ENCODE results near the gene ATF4. TPM values are rescaled to one million over a fixed set of nuclear protein-coding genes. Genes with fewer than 3 reads are reported as not detected.
"Not testable (repeated sequence)": the region's sequence is repeated elsewhere in the genome, so short reads cannot be mapped to it uniquely, and the experiment has no call there.

ATF4 gene
- total RNA-seq, 1 experiment from 2014 or later = 717 TPM

DNA sequence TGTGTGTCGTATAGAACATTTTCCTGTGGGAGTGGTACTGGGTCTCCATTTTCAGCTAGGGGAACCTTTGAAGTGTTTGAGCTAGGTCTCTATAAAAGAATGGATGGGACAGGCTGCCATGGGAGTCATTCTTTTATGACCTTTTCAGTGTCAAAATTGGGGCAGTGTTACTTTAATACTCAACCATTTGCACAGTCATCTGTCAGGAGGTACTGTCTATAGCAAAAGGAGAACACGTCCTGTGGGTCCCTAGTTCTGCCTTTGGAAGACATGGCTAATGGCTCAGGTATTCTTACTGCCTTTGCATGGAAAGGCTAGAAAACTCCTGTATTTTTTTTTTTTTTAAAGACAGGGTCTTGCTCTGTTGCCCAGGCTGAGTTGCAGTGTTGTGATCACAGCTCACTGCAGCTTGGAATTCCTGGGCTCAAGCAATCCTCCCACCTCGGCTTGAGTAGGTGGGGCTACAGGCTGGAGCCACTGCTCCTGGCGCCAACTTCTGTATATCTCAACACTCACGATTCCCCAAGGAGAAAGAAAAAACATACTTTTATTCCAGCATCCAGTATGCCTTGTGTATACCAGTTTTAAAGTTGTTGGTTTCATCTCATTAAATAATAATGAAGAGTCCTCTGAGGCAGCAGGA, 2.1 kb upstream of the ATF4 start:
- CTCF ChIA-PET = interaction anchor here (0.6 to 3.7 kb wide), 5 partner anchors 12 to 815 kb away, joined by 3 to 19 read pairs (median 3); no protein-coding TSS in a partner anchor
- intact Hi-C loops (cut with micrococcal nuclease) = no loop called here

DNA sequence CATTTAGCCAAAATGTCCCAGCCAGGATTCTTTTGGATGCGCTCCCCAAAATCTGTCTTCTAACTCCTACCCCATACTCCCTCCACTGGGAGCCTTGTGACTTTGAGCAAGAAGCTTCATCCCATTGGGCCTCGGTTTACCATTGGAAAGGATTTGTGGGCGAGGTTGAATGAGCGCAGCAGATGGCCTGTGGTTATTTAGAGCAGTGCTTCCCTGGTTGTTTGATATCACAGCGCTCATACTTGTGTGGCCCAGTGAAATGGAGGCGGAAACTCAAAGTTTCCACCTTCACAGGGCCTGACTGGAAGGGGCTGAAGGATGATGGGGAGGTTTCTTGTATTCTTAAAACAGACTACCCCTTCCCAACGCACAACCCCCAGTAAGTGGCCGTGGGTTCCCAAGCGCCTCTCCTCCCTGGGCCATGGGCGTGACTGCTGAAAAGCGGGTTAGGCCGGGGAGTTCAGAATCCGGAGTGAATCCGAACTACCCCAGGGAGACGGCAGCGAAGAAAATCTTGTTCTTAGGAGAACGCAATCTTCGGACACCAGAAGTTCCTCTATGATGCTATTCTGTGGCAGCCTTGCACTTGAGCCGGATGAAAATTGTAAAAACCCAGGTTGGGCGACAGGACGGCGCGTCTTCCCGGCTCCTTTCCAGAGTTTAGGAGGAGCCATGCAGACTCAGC, 1.2 kb upstream of the ATF4 start:
- H3K9me3 Mint-ChIP-seq (ENCODE audit: unreplicated experiment) = no peaks in the 10 kb centered on the region
- H3K36me3 Mint-ChIP-seq (ENCODE audit: insufficient read depth, unreplicated experiment) = peaks cover 79% of the 10 kb centered on the region
- H3K4me1 Mint-ChIP-seq (ENCODE audit: insufficient read depth, unreplicated experiment) = peaks cover 17% of the 10 kb centered on the region
- intact Hi-C loops (cut with micrococcal nuclease) = no loop called here
- H3K27me3 Mint-ChIP-seq (ENCODE audit: insufficient read depth, unreplicated experiment) = no peaks in the 10 kb centered on the region
- no peak for DNase-seq (ENCODE audit: unreplicated experiment)
- H3K4me3 Mint-ChIP-seq (ENCODE audit: unreplicated experiment) = peak overlapping the region; percentile 93
- TSS peak; percentile 82 for BruUV-seq (replicated peaks)
- POLR2A ChIA-PET = interaction anchor here (0.6 to 6.1 kb wide), 36 partner anchors 8 to 1104 kb away, joined by 3 to 102 read pairs (median 6); partner anchors contain the start of genes ADSL, CBX6, MIEF1 and RPL3
- H3K27ac Mint-ChIP-seq (ENCODE audit: low read depth, unreplicated experiment) = peak overlapping the region; percentile 100
- TF ChIP-seq, protein P1, sequence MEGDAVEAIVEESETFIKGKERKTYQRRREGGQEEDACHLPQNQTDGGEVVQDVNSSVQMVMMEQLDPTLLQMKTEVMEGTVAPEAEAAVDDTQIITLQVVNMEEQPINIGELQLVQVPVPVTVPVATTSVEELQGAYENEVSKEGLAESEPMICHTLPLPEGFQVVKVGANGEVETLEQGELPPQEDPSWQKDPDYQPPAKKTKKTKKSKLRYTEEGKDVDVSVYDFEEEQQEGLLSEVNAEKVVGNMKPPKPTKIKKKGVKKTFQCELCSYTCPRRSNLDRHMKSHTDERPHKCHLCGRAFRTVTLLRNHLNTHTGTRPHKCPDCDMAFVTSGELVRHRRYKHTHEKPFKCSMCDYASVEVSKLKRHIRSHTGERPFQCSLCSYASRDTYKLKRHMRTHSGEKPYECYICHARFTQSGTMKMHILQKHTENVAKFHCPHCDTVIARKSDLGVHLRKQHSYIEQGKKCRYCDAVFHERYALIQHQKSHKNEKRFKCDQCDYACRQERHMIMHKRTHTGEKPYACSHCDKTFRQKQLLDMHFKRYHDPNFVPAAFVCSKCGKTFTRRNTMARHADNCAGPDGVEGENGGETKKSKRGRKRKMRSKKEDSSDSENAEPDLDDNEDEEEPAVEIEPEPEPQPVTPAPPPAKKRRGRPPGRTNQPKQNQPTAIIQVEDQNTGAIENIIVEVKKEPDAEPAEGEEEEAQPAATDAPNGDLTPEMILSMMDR (IDR thresholded peaks at IDR 0.05; ENCODE audit: unreplicated experiment) = no peak
- CTCF ChIA-PET = interaction anchor here (0.5 to 3.7 kb wide), 4 partner anchors 11 to 825 kb away, joined by 3 to 19 read pairs (median 4); no protein-coding TSS in a partner anchor

More for the DNA sequence above, 2.1 kb upstream of the ATF4 start:
- TF ChIP-seq, protein P1 (IDR thresholded peaks at IDR 0.05; ENCODE audit: unreplicated experiment) = no peak
- no peak for DNase-seq (ENCODE audit: unreplicated experiment)
- BruUV-seq (replicated peaks) = no TSS peak
- H3K36me3 Mint-ChIP-seq (ENCODE audit: insufficient read depth, unreplicated experiment) = peaks cover 79% of the 10 kb centered on the region
- H3K27ac Mint-ChIP-seq (ENCODE audit: low read depth, unreplicated experiment) = peak overlapping the region; percentile 100
- peak overlapping the region; percentile 93 for H3K4me3 Mint-ChIP-seq (ENCODE audit: unreplicated experiment)
- peaks cover 14% of the 10 kb centered on the region for H3K4me1 Mint-ChIP-seq (ENCODE audit: insufficient read depth, unreplicated experiment)
- H3K9me3 Mint-ChIP-seq (ENCODE audit: unreplicated experiment) = no peaks in the 10 kb centered on the region
- no peaks in the 10 kb centered on the region for H3K27me3 Mint-ChIP-seq (ENCODE audit: insufficient read depth, unreplicated experiment)
- POLR2A ChIA-PET = interaction anchor here (0.6 to 3.8 kb wide), 9 partner anchors 11 to 829 kb away, joined by 3 to 45 read pairs (median 4); partner anchors contain the start of genes MIEF1 and RPL3

DNA sequence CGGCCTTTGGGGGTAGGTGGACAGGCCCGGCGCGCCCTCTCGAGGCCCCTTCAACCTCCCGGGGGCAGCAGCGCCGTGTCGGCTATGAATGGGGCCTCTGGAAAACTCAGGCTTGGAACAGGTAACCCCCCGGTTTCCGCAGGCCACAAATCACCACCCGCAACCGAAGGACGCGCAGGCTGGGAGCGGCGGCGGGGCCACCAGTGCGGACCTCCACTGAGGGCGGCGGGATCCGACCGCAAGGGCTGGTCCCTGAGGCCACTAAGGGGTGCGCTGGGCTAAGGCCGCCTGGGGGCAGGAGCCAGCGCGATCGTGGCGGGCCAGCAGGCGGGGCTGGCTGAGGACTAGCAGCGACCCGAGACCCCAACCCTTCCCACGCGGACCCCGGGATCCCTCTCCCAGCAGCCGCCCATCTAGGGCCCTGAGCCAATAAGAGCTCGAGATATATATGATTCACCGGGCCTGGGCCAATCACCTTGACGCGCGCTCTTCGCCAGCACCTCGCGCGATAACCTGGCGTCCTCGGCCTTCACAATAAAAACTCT, 609 bp upstream of the ATF4 start:
- ChIA-PET POLR2A (interaction anchor here (0.5 to 6.1 kb wide), 45 partner anchors 8 to 1739 kb away, joined by 3 to 102 read pairs (median 5); partner anchors contain the start of genes ADSL, CBX6, MIEF1 and RPL3), CTCF (interaction anchor here (0.5 to 1.4 kb wide), 4 partner anchors 9 to 824 kb away, joined by 3 to 9 read pairs (median 4); no protein-coding TSS in a partner anchor)
- H3K4me3 Mint-ChIP-seq (ENCODE audit: unreplicated experiment) = peak overlapping the region; percentile 93
- no TSS peak for BruUV-seq (replicated peaks)
- no peaks in the 10 kb centered on the region for H3K27me3 Mint-ChIP-seq (ENCODE audit: insufficient read depth, unreplicated experiment)
- peak overlapping the region; percentile 100 for H3K27ac Mint-ChIP-seq (ENCODE audit: low read depth, unreplicated experiment)
- H3K36me3 Mint-ChIP-seq (ENCODE audit: insufficient read depth, unreplicated experiment) = peaks cover 79% of the 10 kb centered on the region
- TF ChIP-seq, protein P1 (IDR thresholded peaks at IDR 0.05; ENCODE audit: unreplicated experiment) = peak; percentile 22
- no peaks in the 10 kb centered on the region for H3K9me3 Mint-ChIP-seq (ENCODE audit: unreplicated experiment)
- peaks cover 21% of the 10 kb centered on the region for H3K4me1 Mint-ChIP-seq (ENCODE audit: insufficient read depth, unreplicated experiment)
- intact Hi-C loops (cut with micrococcal nuclease) = loop anchor here (2.0 to 10.0 kb wide), 3 partner anchors 17 to 345 kb away; partner anchors contain the start of genes MIEF1 and RPL3
- DNase-seq (ENCODE audit: unreplicated experiment) = peak; percentile 98

DNA sequence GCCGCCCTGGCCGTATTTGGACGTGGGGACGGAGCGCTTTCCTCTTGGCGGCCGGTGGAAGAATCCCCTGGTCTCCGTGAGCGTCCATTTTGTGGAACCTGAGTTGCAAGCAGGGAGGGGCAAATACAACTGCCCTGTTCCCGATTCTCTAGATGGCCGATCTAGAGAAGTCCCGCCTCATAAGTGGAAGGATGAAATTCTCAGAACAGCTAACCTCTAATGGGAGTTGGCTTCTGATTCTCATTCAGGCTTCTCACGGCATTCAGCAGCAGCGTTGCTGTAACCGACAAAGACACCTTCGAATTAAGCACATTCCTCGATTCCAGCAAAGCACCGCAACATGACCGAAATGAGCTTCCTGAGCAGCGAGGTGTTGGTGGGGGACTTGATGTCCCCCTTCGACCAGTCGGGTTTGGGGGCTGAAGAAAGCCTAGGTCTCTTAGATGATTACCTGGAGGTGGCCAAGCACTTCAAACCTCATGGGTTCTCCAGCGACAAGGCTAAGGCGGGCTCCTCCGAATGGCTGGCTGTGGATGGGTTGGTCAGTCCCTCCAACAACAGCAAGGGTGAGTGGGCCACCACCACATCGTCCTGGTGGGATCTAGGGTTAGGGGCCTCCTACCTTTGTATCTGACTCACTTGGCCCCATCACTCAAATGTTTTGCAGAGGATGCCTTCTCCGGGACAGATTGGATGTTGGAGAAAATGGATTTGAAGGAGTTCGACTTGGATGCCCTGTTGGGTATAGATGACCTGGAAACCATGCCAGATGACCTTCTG, 934 bp downstream of the ATF4 start:
- Mint-ChIP-seq H3K36me3 (ENCODE audit: insufficient read depth, unreplicated experiment) (peaks cover 77% of the 10 kb centered on the region), H3K27ac (ENCODE audit: low read depth, unreplicated experiment) (peak overlapping the region; percentile 100), H3K4me1 (ENCODE audit: insufficient read depth, unreplicated experiment) (peaks cover 27% of the 10 kb centered on the region), H3K4me3 (ENCODE audit: unreplicated experiment) (peak overlapping the region; percentile 93)
- DNase-seq (ENCODE audit: unreplicated experiment); BruUV-seq (replicated peaks); H3K27me3 Mint-ChIP-seq (ENCODE audit: insufficient read depth, unreplicated experiment); H3K9me3 Mint-ChIP-seq (ENCODE audit: unreplicated experiment): not testable (repeated sequence)
- CTCF ChIA-PET = interaction anchor here (1.0 to 1.4 kb wide), 2 partner anchors 8 to 9 kb away, joined by 3 to 9 read pairs; no protein-coding TSS in a partner anchor
- intact Hi-C loops (cut with micrococcal nuclease) = loop anchor here (2.0 to 10.0 kb wide), 3 partner anchors 18 to 346 kb away; partner anchors contain the start of genes MIEF1 and RPL3
- POLR2A ChIA-PET = interaction anchor here (0.6 to 6.1 kb wide), 14 partner anchors 9 to 1292 kb away, joined by 3 to 102 read pairs (median 10); partner anchors contain the start of genes ADSL, MIEF1, RPL3 and RPS19BP1

DNA sequence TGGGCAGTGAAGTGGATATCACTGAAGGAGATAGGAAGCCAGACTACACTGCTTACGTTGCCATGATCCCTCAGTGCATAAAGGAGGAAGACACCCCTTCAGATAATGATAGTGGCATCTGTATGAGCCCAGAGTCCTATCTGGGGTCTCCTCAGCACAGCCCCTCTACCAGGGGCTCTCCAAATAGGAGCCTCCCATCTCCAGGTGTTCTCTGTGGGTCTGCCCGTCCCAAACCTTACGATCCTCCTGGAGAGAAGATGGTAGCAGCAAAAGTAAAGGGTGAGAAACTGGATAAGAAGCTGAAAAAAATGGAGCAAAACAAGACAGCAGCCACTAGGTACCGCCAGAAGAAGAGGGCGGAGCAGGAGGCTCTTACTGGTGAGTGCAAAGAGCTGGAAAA, 1.7 kb downstream of the ATF4 start:
- ChIA-PET CTCF (interaction anchor here (1.0 to 2.5 kb wide), 3 partner anchors 8 to 826 kb away, joined by 3 to 9 read pairs (median 4); no protein-coding TSS in a partner anchor), POLR2A (interaction anchor here (1.2 to 6.1 kb wide), 11 partner anchors 10 to 825 kb away, joined by 3 to 102 read pairs (median 7); partner anchors contain the start of genes ADSL, MIEF1, RPL3 and RPS19BP1)
- DNase-seq (ENCODE audit: unreplicated experiment); BruUV-seq (replicated peaks); H3K27me3 Mint-ChIP-seq (ENCODE audit: insufficient read depth, unreplicated experiment); H3K9me3 Mint-ChIP-seq (ENCODE audit: unreplicated experiment): not testable (repeated sequence)
- peak overlapping the region; percentile 93 for H3K4me3 Mint-ChIP-seq (ENCODE audit: unreplicated experiment)
- intact Hi-C loops (cut with micrococcal nuclease) = loop anchor here (5.0 to 10.0 kb wide), 2 partner anchors 205 to 347 kb away; partner anchors contain the start of gene RPL3
- H3K4me1 Mint-ChIP-seq (ENCODE audit: insufficient read depth, unreplicated experiment) = peaks cover 27% of the 10 kb centered on the region
- peaks cover 69% of the 10 kb centered on the region for H3K36me3 Mint-ChIP-seq (ENCODE audit: insufficient read depth, unreplicated experiment)
- H3K27ac Mint-ChIP-seq (ENCODE audit: low read depth, unreplicated experiment) = peak overlapping the region; percentile 100

All from MCF 10A (cell line).